ENCODE results near the gene RAB18. TPM values are rescaled to one million over a fixed set of nuclear protein-coding genes. Genes with fewer than 3 reads are reported as not detected.

Gene RAB18
- total and polyA plus RNA-seq, 9 of the 15 experiments (the other 6 are each of a cell fraction or from before 2014, with no cell fraction given), result 10.5 to 46.3 (median 32.5) TPM

DNA sequence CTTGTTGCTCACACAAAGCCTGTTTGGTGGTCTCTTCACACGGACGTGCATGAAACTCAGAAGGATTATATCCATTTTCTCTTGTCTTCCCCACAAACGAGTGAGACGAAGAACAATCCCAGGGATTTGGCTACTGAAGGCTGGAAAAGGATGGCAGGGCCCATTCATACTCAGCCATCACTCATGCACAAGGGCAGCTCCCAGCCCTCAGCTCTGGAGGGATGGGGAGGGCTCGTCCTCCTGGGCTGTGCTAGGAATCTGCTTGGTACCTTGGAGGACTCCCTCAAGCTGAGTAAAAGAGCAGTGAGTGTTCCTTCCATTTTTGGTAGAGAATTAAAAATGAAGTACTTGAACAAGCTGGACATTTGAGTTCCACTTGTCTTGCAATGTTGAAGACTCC, 33.2 kb upstream of the RAB18 start (continued):
- TF ChIP-seq, protein P1, sequence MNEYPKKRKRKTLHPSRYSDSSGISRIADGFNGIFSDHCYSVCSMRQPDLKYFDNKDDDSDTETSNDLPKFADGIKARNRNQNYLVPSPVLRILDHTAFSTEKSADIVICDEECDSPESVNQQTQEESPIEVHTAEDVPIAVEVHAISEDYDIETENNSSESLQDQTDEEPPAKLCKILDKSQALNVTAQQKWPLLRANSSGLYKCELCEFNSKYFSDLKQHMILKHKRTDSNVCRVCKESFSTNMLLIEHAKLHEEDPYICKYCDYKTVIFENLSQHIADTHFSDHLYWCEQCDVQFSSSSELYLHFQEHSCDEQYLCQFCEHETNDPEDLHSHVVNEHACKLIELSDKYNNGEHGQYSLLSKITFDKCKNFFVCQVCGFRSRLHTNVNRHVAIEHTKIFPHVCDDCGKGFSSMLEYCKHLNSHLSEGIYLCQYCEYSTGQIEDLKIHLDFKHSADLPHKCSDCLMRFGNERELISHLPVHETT (CRISPR knock-in tag; conservative IDR thresholded peaks at IDR 0.05 in 1 of 2, IDR thresholded peaks at IDR 0.05 in 1 of 2), result no peak

DNA sequence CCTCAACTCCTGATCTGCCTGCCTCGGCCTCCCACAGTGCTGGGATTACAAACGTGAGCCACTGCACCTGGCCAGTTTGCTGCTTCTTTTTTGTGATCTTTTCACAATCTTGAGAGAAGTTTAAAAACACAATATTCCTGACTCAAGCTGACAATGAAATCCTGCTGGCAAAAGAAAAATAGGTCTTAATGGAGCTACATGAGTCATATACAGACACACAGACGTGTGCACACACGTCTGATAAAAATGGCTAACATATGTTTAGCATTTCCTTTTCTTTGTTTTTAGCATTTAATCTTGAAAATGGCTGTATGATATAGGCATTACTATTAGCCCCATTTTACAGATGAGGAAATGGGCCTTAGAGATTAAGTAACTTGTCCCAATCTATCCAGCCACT, 29.4 kb upstream of the RAB18 start:
- in situ Hi-C loops (cut with MboI), result no loop called here
- Histone ChIP-seq H4K20me1 (replicated peaks; ENCODE audit: control insufficient read depth, insufficient read depth, low read length) (no peaks in the 10 kb centered on the region), H3K9me1 (ENCODE audit: control insufficient read depth, insufficient read depth, low read length) (no peaks in the 10 kb centered on the region), H3K4me2 (ENCODE audit: insufficient read depth, low read length) (no peak overlapping the region), H3K4me3 (no peak overlapping the region), H3K27me3 (ENCODE audit: control insufficient read depth in 2 of 2, insufficient read depth in 2 of 2, low read length in 2 of 2) (peaks cover 4% of the 10 kb centered on the region in 2 experiments; a peak in 4 of 5 replicates), H3K4me1 (replicated peaks in 1 of 2; ENCODE audit: control insufficient read depth in 2 of 2, insufficient read depth in 2 of 2, low read length in 2 of 2) (no peaks in the 10 kb centered on the region), H3K79me2 (ENCODE audit: control insufficient read depth, insufficient read depth, low read length) (no peaks in the 10 kb centered on the region), H2AFZ (ENCODE audit: low read depth, low read length) (no peak overlapping the region), H3K9ac (ENCODE audit: insufficient read depth in 1 of 2, low read depth in 2 of 2, low read length in 2 of 2) (no peak overlapping the region), H3K9me3 (replicated peaks; ENCODE audit: control insufficient read depth, insufficient read depth, low read depth, low read length) (no peaks in the 10 kb centered on the region), H3K36me3 (ENCODE audit: control insufficient read depth, insufficient read depth, low read length) (no peaks in the 10 kb centered on the region), H3K27ac (ENCODE audit: extremely low read depth, low read depth, low read length) (no peak overlapping the region)
- intact Hi-C loops (cut with micrococcal nuclease), result no loop called here
- BruUV-seq (replicated peaks), result no TSS peak
- 0% methylated on average over 4 of the region's 4 CpGs for WGBS (ENCODE audit: insufficient coverage, low coverage, missing lambda C conversion rate)
- no peak for FAIRE-seq
- no peak for DNase-seq (ENCODE audit: extremely low read depth in 1 of 4, low spot score in 3 of 4)
- ChIA-PET CTCF (ENCODE audit: low intra/inter-chr PET ratio) (no interaction called here), POLR2A (interaction anchor here (1.4 to 2.4 kb wide), 3 partner anchors 9 to 11 kb away, joined by 4 to 6 read pairs (median 5); no protein-coding TSS in a partner anchor)
- ATAC-seq, result no peak
- TF ChIP-seq CBX1 (IDR thresholded peaks at IDR 0.05; ENCODE audit: low read depth), result no peak
- TF ChIP-seq, protein P2, sequence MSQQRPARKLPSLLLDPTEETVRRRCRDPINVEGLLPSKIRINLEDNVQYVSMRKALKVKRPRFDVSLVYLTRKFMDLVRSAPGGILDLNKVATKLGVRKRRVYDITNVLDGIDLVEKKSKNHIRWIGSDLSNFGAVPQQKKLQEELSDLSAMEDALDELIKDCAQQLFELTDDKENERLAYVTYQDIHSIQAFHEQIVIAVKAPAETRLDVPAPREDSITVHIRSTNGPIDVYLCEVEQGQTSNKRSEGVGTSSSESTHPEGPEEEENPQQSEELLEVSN (IDR thresholded peaks at IDR 0.05; ENCODE audit: borderline replicate concordance in 1 of 2, extremely low read depth in 1 of 2, insufficient read depth in 1 of 2, insufficient read length in 1 of 2, low read depth in 1 of 2, low read length in 1 of 2, poor library complexity in 1 of 2, severe bottlenecking in 1 of 2), result no peak
- TF ChIP-seq ZNF830 (CRISPR knock-in tag; IDR thresholded peaks at IDR 0.05), result no peak
- no peak for TF ChIP-seq ZBED1 (IDR thresholded peaks at IDR 0.05)
- TF ChIP-seq, protein P3, sequence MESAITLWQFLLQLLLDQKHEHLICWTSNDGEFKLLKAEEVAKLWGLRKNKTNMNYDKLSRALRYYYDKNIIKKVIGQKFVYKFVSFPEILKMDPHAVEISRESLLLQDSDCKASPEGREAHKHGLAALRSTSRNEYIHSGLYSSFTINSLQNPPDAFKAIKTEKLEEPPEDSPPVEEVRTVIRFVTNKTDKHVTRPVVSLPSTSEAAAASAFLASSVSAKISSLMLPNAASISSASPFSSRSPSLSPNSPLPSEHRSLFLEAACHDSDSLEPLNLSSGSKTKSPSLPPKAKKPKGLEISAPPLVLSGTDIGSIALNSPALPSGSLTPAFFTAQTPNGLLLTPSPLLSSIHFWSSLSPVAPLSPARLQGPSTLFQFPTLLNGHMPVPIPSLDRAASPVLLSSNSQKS (CRISPR knock-in tag; IDR thresholded peaks at IDR 0.05), result no peak
- TF ChIP-seq, protein P4, sequence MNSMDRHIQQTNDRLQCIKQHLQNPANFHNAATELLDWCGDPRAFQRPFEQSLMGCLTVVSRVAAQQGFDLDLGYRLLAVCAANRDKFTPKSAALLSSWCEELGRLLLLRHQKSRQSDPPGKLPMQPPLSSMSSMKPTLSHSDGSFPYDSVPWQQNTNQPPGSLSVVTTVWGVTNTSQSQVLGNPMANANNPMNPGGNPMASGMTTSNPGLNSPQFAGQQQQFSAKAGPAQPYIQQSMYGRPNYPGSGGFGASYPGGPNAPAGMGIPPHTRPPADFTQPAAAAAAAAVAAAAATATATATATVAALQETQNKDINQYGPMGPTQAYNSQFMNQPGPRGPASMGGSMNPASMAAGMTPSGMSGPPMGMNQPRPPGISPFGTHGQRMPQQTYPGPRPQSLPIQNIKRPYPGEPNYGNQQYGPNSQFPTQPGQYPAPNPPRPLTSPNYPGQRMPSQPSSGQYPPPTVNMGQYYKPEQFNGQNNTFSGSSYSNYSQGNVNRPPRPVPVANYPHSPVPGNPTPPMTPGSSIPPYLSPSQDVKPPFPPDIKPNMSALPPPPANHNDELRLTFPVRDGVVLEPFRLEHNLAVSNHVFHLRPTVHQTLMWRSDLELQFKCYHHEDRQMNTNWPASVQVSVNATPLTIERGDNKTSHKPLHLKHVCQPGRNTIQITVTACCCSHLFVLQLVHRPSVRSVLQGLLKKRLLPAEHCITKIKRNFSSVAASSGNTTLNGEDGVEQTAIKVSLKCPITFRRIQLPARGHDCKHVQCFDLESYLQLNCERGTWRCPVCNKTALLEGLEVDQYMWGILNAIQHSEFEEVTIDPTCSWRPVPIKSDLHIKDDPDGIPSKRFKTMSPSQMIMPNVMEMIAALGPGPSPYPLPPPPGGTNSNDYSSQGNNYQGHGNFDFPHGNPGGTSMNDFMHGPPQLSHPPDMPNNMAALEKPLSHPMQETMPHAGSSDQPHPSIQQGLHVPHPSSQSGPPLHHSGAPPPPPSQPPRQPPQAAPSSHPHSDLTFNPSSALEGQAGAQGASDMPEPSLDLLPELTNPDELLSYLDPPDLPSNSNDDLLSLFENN (IDR thresholded peaks at IDR 0.05; ENCODE audit: low read depth in 2 of 2, low read length in 2 of 2), result no peak
- no peak for TF ChIP-seq MCM2 (IDR thresholded peaks at IDR 0.05; ENCODE audit: low read depth)
- TF ChIP-seq PML (IDR thresholded peaks at IDR 0.05; ENCODE audit: low read length), result no peak
- TF ChIP-seq U2AF1 (optimal IDR thresholded peaks at IDR 0.05; ENCODE audit: low read depth, low read length), result no peak
- no peak for TF ChIP-seq ZNF224 (CRISPR knock-in tag; IDR thresholded peaks at IDR 0.05)
- no peak for TF ChIP-seq BRD4 (IDR thresholded peaks at IDR 0.05)
- no peak for TF ChIP-seq EWSR1 (IDR thresholded peaks at IDR 0.05; ENCODE audit: borderline replicate concordance, low read depth, partially characterized antibody)
- TF ChIP-seq SRSF9 (IDR thresholded peaks at IDR 0.05; ENCODE audit: borderline replicate concordance, low read depth, low read length), result no peak

Data from K562 (cell line).